Measurements from ENCODE around the gene SPTBN4.
"Not testable (repeated sequence)": the region's sequence is repeated elsewhere in the genome, so short reads cannot be mapped to it uniquely, and the experiment has no call there.

SPTBN4 gene

GRCh38 chr19:40442328-40443130 lies 24.3 kb upstream of the SPTBN4 start:
- no peak for DNase-seq

DNA sequence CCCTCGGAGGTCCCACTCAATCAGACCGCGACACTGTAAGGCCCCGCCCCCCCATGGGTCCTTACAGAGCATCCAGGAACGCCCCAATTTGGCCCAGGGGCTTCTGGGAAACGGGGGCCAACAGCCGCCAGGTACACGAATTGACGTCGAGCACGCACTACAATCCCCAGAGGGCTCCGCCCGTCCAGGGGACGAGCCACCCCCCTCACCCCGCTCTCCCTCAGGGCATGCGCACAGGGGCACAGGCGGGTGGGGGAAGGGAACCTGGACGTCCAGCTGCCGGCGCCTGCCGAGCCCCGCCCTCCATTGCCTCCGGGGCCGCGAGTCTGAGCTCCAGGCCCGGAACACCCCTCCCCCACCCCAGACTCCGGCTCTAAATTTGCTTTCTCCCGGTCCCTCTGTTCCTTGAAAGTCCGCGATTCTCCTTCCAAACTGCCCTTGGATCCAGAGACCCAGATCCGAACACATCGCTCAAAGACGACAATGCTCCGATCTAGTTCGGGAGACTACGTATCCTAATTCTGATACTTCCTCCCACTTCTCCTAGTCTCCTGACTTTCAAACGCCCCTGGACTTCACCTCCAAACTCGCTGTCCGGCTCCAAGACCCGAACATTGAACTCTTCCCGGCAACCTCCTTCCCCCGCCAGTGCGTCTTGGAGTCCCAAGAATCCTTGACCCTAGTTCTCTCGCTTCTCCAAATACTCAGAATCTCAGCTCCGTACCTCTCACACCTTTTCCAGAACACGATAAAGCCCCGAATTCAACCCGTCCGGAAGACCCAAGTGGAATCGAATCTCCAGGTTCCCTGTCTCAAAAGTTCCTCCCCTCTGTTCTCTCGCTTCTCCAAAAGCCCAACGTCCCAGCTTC lies 23.4 kb upstream of the SPTBN4 start:
- peak; percentile 95 to 96 for DNase-seq

DNA sequence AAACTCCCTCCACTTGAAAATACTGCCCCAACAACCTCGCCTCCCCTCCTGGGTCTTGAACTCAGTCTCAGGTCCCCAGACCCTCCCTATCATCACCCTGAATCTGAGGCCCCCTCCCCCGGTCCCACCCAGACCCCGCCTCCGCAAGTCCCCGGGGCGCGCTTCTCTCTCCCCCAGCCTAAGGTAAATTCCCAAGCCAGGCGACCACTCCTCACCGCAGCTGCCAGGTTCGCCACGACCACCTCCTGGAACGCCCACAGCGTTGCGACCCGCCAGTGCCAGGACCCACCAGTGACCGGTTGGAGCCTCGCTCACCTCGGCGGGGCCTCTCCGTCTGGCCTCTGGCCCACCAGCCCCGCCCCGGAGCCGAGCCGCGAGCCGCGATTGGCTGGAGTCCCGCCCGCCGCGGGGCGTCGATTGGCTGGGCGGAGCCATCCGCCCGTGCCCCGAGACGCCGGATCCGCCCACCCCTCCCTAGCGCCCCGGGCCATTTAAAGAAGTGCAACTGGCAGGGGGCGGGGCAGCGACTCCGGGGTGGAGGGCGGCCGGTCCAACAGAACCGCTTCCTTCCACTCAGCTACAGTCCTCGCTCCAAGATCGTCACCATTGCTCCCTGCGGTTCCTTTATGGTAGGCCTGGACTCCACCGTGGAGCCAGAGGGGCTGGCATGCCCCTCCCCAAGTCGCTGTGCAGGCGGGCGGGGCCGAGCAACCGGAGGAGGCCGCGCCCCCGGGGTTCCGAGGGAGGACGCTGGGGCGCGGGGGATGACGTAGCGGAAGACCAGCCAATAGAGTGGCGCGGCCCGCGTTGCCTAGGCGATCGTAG lies 22.6 kb upstream of the SPTBN4 start, which contains the start of gene SERTAD3:
TSS of gene SERTAD3 (minus strand) at position 336 of the 825 bp plus-strand sequence. CDS start 2,255 bp downstream, outside the sequence.
- peak; percentile 76 to 93 for DNase-seq

GRCh38 chr19:40444825-40445312 lies 21.9 kb upstream of the SPTBN4 start:
- DNase-seq, result no peak

- DNase-seq, result no peak
These were observed 21.0 kb upstream of the SPTBN4 start for GRCh38 chr19:40445780-40446262.

DNA sequence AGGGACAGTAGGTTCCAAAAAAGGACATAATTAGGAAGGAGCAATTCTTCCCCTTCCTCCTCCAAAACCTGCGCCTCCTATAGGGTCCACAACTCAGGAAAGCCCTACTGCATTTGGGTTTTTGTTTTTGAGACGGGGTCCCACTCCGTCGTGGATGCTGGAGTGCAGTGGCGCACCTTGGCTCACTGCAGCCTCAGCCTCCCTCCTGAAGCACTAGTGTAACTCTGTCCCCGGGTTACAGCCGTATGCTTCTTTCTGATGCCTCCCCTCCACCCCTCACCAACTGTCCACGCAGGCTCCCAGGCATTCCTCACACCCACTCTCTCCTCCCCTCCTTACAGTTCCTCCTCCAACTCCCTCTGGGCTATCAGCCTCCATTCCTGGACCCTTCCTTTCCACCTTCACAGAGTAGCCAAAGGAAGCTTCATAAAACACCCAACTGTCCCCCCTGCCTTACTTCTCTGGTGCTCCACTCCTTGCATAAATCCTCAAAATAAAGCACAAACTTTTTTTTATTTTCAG lies 20.5 kb upstream of the SPTBN4 start:
- DNase-seq, result no peak

GRCh38 chr19:40449506-40449905 lies 17.3 kb upstream of the SPTBN4 start:
- no peak for DNase-seq

GRCh38 chr19:40450664-40451063 lies 16.1 kb upstream of the SPTBN4 start:
- no peak for DNase-seq

GRCh38 chr19:40452016-40452415 lies 14.8 kb upstream of the SPTBN4 start:
- DNase-seq, result no peak

GRCh38 chr19:40453151-40453735 lies 13.6 kb upstream of the SPTBN4 start:
- no peak for DNase-seq

- DNase-seq, result not testable (repeated sequence)
These were observed 12.9 kb upstream of the SPTBN4 start for GRCh38 chr19:40453943-40454342.

DNA sequence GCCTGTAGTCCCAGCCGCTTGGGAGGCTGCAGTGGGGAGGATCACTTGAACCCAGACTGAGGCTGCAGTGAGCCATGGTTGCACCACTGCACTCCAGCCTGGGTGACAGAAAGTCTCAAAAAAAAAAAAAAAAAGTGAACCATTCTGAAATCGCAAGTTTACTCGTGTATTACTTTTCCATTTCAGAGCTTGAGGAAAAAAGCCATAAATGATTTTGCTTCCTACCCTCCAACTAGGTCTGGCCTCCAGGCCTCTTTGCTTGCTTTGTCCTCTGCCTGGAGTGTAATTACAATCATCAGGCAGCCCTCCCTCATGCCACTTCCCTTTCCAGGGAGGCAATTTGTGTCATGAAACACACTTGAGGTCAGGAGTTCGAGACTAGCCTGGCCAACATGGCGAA lies 9.8 kb upstream of the SPTBN4 start:
- no peak for DNase-seq

GRCh38 chr19:40457953-40458596 lies 8.7 kb upstream of the SPTBN4 start:
- no peak for DNase-seq

GRCh38 chr19:40458597-40458974 lies 8.2 kb upstream of the SPTBN4 start:
- no peak for DNase-seq

DNA sequence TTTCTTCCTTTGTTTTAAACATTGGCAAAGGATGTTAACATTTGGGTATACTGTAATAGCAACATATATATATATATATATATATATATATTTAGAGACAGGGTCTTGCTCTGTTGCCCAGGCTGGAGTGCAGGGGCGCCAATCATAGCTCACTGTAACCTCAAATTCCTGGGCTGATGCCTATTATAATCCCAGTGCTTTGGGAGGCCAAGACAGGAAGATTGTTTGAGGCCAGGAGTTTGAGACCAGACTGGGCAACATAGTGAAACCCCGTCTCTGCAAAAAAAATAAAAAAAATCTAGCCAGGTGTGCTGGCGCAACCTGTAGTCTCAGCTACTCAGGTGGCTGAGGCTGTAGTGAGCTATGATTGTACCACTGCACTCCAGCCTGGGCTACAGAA lies 6.6 kb upstream of the SPTBN4 start:
- DNase-seq, result no peak

- no peak for DNase-seq
These were observed 5.1 kb upstream of the SPTBN4 start for GRCh38 chr19:40461669-40462221.

DNA sequence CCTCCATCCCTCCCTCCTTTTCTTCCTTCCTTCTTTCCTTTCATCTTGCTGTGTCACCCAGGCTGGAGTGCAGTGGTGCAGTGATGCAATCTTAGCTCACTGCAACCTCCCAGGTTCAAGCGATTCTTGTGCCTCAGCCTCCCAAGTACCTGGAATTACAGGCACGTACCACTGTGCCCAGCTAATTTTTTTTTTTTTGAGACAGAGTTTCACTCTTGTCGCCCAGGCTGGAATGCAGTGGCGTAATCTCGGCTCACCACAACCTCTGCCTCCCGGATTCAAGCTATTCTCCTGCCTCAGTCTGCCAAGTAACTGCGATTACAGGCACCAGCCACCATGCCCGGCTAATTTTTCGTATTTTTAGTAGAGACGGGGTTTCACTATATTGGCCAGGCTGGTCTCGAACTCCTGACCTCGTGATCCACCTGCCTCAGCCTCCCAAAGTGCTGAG lies 3.2 kb upstream of the SPTBN4 start:
- DNase-seq, result not testable (repeated sequence)

GRCh38 chr19:40464059-40465024 lies 2.5 kb upstream of the SPTBN4 start:
- peak; percentile 39 to 83 for DNase-seq

GRCh38 chr19:40465025-40465556 lies 1.7 kb upstream of the SPTBN4 start:
- DNase-seq, result no peak
